Nephron progenitor cell (in vitro differentiated cells): ENCODE results near the gene CRYBA4.

ENCODE experiments used
- DNase-seq: peaks from one replicate; pipeline ENCODE4 v3.0.0; 2021
- H3K27ac Mint-ChIP-seq: 2 replicates; pipeline ENCODE4 v1.8.0; 2021; ENCODE audit warnings: mild to moderate bottlenecking, moderate library complexity, mixed read lengths
- H3K27me3 Mint-ChIP-seq: 2 replicates; pipeline ENCODE4 v1.8.0; 2021; ENCODE audit warnings: mild to moderate bottlenecking, low read depth, mixed read lengths; ENCODE audit not compliant: poor library complexity
- H3K36me3 Mint-ChIP-seq: 2 replicates; pipeline ENCODE4 v1.8.0; 2021; ENCODE audit warnings: low read depth, mixed read lengths
- H3K4me1 Mint-ChIP-seq: 2 replicates; pipeline ENCODE4 v1.8.0; 2021; ENCODE audit warnings: mixed read lengths
- H3K4me3 Mint-ChIP-seq: 2 replicates; pipeline ENCODE4 v1.8.0; 2021; ENCODE audit warnings: mild to moderate bottlenecking, moderate library complexity, mixed read lengths
- H3K9me3 Mint-ChIP-seq: 2 replicates; pipeline ENCODE4 v1.8.0; 2021; ENCODE audit warnings: mild to moderate bottlenecking, moderate library complexity, mixed read lengths
- CTCF ChIP-seq: fragments of 200-600 bp; sonication (generic); IDR thresholded peaks from 2 replicates; pipeline ENCODE4 v1.5.0; 2021; ENCODE audit warnings: antibody characterized with exemption

Gene CRYBA4

DNA sequence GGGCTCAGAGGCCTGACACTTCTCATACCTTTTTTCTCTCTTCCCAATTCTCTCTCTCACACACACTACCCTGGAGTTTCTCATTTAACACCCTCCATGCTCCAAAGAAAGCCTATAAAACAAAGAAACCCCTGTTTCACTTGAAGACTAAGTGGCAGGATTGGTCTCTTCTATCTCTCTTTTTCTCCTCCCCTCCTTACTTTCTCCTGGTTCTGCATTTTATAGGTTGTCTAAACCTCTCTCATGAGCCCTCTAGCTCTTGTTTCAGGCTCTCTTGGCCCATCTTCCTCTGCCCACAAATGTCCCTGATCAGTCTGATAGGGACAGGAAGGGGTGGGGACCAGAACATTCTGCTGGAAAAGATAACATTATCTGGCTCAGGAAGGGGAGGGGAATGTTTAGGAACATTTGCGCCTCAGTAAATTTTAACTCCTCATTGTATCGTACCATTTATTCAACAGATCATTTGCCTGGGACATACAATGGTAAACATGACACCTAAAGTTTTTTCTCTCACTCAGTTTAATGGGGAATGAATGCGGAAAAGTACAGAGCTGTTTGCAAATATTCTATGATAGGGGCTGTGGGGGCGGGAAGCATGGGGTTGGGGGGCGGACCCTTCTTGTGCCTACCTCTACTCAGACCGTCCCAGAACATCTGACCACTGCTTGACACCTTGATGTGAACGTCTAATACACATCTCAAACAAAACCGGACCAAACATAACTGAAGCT lies 10.8 kb downstream of the CRYBA4 start:
- no peak for TF ChIP-seq CTCF
- no peaks in the 10 kb centered on the region for H3K36me3 Mint-ChIP-seq
- H3K4me3 Mint-ChIP-seq = no peak overlapping the region
- H3K9me3 Mint-ChIP-seq = peaks cover 8% of the 10 kb centered on the region
- peaks cover 15% of the 10 kb centered on the region for H3K4me1 Mint-ChIP-seq
- peaks cover 14% of the 10 kb centered on the region for H3K27me3 Mint-ChIP-seq
- peak overlapping the region; percentile 4 for H3K27ac Mint-ChIP-seq
- no peak for DNase-seq

DNA sequence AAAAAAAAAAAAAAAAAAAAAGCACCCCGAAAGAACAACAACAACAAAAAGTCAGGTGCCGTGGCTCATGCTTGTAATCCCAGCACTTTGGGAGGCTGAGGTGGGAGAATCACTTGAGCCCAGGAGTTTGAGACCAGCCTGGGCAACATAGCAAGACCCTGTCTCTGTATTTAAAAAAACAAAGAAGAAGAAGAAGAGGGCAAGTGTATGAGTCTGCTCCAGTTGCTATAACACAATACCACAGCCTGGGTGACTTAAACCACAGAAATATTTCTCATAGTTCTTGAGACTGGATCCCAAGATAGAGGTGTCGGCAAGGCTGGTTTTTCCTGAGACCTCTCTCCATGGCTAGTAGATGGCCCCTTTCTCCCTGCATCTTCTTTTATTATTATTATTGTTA lies 12.4 kb downstream of the CRYBA4 start:
- peaks cover 20% of the 10 kb centered on the region for H3K4me1 Mint-ChIP-seq
- DNase-seq = no peak
- no peaks in the 10 kb centered on the region for H3K36me3 Mint-ChIP-seq
- peaks cover 8% of the 10 kb centered on the region for H3K9me3 Mint-ChIP-seq
- no peak overlapping the region for H3K27ac Mint-ChIP-seq
- TF ChIP-seq CTCF = no peak
- peaks cover 7% of the 10 kb centered on the region for H3K27me3 Mint-ChIP-seq
- no peak overlapping the region for H3K4me3 Mint-ChIP-seq

GRCh38 chr22:26635117-26635516 lies 13.4 kb downstream of the CRYBA4 start:
- Mint-ChIP-seq H3K4me1 (peaks cover 23% of the 10 kb centered on the region), H3K27me3 (peaks cover 9% of the 10 kb centered on the region), H3K9me3 (peaks cover 8% of the 10 kb centered on the region), H3K36me3 (no peaks in the 10 kb centered on the region), H3K4me3 (no peak overlapping the region), H3K27ac (no peak overlapping the region)
- DNase-seq = no peak
- no peak for TF ChIP-seq CTCF

DNA sequence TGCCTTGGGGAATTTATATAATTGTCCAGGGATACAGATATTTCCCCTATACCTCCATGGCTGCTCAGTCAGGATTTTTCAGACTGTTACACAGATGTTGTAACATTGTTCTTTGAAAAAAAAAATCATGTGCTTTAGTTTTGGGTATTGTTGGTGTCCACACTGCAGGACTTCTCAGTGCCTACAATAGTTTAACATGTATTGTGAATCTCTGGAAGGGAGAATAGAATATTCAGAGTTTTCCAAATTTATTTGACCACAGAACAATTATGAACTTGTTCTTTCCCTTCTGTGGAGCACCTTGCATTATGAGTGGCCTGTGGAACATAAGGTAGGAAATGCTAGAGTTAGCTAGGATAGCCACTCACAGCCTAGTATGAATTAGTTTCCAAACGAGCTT lies 14.5 kb downstream of the CRYBA4 start:
- Mint-ChIP-seq H3K9me3 (no peaks in the 10 kb centered on the region), H3K27ac (no peak overlapping the region), H3K4me3 (no peak overlapping the region), H3K27me3 (peaks cover 11% of the 10 kb centered on the region), H3K4me1 (peaks cover 33% of the 10 kb centered on the region), H3K36me3 (no peaks in the 10 kb centered on the region)
- no peak for DNase-seq
- no peak for TF ChIP-seq CTCF

DNA sequence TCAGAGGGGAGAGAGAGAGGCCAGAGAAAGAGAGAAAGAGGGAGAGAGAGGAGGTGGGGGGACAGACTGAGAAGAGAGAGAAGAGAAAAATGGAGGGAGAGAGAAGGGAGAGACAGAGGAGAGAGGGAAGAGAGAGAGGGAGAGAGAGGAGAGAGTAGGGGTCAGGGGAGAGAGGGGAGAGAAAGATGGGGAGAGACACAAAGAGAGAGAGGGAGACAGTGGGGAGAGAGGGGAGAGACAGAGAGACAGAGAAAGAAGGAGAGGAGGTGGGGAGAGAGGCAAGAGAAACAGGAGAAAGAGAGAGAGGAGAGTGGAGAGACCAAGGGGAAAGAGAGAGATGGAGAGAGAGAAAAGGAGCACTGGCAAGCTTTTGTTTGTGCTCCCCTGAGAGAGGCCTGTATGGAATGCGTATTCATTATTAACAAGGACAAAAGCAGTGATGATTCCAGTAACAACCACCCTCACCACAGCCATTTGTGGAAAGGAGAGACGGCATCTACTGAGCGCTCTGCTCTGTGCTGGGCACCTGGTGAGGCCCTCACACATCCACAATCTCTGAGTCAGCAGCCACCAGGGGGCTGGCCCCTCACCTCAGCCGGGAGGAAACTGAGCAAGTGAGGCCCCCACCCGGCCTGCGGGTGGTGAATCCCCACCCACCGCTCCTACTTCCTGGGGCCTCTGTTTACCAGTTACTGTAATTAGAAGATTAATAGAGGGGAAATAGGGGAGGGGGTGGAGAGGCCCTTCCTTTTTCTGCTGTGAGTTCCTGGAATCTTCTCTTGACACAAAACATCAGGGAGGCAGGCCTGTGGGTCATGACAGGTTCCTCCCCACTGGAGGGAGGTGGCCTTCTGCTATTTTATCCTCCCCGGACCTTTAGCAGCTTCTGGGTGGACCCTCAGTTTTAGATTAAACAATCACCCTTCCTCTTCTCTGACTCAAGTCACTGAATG lies 21.0 kb downstream of the CRYBA4 start:
- peaks cover 79% of the 10 kb centered on the region for H3K4me1 Mint-ChIP-seq
- DNase-seq = no peak
- H3K27me3 Mint-ChIP-seq = peaks cover 39% of the 10 kb centered on the region
- TF ChIP-seq CTCF = no peak
- no peaks in the 10 kb centered on the region for H3K36me3 Mint-ChIP-seq
- H3K9me3 Mint-ChIP-seq = no peaks in the 10 kb centered on the region
- H3K27ac Mint-ChIP-seq = no peak overlapping the region
- peak overlapping the region; percentile 39 for H3K4me3 Mint-ChIP-seq
